GM18517 (cell line): Measurements from ENCODE around the gene MSH4.
"Not testable (repeated sequence)": the region's sequence is repeated elsewhere in the genome, so short reads cannot be mapped to it uniquely, and the experiment has no call there.

Experiments used
- ATAC-seq: cut with Tn5 transposase; IDR thresholded peaks from one replicate; pipeline ENCODE4 v1.9.1; 2021; ENCODE audit warnings: mild to moderate bottlenecking, moderate library complexity; ENCODE audit not compliant: unreplicated experiment

The MSH4 gene

DNA sequence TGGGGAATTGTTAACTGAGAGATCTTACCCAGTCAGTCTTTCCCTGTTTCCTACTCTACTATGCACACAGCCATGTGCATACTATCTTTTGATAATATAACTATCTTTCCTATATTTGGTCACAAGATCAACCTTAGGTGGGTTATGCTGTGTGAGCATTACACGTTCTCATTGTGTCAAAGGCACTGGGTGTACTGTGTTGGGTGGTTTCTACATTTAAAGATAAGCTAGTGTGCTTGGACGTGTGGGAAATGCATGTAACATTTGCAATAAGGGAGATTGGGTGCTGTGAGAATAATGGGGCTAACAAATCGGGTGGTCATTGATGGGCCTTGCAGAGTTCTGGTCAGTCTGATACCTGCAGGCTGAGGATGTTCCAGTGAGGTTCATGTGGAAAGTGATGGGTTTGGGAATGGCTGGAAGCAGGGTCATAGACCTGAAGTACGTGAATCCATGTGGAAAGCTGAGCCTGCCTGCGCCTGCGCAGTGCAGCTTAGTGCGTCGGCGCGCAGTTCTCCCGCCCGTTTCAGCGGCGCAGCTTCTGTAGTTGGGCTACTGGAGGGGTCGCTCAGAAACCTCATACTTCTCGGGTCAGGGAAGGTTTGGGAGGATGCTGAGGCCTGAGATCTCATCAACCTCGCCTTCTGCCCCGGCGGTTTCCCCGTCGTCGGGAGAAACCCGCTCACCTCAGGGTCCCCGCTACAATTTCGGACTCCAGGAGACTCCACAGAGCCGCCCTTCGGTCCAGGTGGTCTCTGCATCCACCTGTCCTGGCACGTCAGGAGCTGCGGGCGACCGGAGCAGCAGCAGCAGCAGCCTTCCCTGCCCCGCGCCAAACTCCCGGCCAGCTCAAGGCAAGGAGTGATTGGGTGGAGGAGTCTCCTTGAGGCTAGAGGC lies at the start of gene MSH4:
TSS of gene MSH4 (plus strand) at position 507 of the 897 bp plus-strand sequence. CDS start at position 611, 104 bp downstream.
- no peak for ATAC-seq

DNA sequence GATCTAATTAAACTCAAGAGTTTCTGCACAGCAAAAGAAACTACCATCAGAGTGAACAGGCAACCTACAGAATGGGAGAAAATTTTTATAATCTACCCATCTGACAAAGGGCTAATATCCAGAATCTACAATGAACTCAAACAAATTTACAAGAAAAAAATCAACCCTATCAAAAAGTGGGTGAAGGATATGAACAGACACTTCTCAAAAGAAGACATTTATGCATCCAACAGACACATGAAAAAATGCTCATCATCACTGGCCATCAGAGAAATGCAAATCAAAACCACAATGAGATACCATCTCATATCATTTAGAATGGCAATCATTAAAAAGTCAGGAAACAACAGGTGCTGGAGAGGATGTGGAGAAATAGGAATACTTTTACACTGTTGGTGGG lies 39.5 kb upstream of the MSH4 start:
- not testable (repeated sequence) for ATAC-seq

DNA sequence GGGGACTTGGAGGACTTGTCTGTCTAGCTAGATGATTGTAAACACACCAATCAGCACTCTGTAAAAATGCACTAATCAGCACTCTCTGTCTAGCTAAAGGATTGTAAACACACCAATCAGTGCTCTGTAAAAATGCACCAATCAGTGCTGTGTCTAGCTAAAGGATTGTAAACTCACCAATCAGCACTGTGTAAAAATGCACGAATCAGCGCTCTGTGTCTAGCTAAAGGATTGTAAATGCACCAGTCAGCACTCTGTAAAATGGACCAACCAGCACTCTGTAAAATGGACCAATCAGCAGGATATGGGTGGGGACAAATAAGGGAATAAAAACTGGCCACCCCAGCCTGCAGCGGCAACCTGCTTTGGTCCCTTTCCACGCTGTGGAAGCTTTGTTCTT lies 38.1 kb upstream of the MSH4 start:
- not testable (repeated sequence) for ATAC-seq

DNA sequence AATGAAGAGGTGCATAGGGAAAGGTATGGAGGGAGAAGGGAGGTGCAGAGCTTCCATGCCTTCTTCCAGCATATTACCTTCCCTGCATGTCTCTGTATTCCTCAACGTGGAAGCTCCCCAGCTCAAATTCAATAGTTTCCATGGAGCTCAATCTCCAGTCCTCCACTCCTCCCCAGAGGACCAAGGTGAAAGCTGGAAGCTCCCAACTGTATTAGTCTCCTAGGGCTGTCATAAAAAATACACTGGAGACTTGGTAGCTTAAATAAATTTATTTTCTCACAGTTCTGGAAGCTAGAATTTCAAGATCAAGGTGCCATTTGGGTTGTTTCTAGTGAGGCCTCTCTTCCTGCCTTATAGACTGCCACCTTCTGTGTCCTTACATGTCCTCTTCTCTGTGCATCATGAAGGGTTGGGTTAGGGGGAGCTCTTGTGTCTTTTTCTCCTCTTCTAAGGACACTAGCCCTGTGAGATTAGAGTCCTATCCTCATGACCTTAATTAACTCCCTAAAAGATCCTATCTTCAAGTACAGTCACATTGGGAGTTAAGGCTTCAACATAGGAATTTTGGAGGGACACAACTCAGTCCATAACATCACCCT lies 32.5 kb upstream of the MSH4 start:
- no peak for ATAC-seq

DNA sequence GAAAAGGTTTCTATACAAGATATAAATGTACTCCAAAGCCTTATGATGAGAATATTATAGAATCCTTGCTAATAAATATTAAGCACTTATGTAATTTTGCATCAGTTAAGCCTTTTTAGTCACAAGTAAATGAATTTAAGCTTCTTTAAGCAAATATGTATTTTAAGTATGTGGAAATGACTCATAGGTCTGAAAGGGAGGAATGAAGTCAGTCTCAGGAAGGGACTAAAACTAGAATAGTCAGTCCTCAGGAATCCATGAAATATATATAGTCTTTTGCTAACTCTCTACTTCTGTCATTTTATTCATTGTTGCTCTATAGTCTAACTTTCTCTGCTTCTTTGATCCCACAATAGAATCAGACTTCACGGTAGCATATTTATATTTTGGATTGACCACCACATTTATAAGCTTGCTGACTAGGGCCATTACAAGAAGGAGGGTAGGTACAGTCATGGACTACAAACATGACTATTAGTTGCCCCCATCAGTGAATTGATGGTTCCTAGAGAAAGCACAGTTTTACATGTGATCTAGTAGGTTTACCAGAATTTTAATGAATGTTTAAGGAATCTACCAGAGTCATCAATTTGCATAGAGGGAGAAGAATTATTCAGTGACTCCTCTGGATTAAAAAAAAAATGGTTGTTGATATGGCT lies 30.9 kb upstream of the MSH4 start:
- no peak for ATAC-seq

DNA sequence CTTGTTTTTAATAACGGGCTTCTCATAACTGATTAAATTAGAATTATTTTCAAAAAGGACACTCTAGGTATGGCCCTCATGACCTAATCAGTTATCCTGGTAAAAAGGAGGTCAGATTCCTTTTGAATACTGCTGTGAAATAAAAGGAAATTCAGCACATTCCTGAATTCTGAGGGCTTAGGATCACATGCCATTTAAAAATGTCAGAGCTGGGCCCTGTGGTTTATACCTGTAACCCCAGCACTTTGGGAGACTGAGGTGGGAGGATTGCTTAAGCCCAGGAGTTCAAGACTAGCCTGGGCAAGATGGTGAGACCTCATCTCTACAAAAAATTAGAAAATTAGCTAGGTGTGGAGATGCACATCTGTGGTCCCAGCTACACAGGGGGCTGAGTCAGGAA lies 28.7 kb upstream of the MSH4 start:
- no peak for ATAC-seq

DNA sequence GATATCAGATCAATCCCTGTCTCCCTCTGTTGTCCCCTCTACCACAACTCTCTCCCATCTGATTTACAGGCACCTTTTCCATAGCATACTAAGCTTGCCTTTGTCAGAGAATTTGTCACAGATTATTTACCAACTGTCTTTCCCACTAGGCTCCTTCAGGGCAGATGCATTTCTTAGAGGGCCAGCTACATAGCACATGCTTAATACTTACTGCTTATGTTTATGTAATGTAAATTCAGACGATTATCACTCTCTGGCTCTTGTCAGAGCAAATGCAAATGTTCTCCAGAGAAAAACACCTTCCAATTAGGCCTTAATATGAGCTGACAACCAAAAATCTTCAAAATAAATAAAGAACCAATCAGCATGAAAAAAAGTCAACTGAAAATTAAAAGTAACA lies 25.9 kb upstream of the MSH4 start:
- ATAC-seq, result no peak

DNA sequence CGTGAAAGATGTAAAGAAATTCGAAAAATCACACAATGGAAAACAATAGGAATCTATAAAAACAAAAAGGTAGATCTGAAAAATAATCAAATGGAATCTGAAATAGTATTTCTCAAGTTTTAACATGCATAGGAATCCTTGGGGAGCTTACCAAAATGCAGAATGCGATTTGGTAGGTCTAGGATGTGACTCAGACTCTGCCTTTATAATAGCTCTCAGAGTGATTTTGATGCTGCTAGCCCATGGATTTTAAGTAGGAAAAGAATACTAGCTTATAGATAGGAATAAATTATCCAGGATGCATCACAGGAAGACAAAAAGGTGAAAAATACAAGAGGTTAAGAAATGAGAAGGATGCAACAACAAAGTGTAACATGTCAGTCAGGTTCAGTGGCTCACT lies 24.7 kb upstream of the MSH4 start:
- ATAC-seq, result no peak

DNA sequence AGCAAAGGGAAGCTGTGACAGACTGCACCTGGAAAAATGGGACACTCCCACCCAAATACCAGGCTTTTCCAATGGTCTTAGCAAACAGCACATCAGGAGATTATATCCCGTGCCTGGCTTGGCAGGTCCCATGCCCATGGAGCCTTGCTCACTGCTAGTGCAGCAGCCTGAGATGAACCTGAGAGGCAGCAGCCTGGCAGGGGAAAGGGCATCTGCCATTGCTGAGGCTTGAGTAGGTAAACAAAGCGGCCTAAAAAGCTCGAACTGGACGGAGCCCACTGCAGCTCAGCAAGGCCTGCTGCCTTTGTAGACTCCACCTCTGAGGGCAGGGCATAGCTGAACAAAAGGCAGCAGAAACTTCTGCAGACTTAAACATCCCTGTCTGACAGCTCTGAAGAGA lies 18.9 kb upstream of the MSH4 start:
- ATAC-seq, result not testable (repeated sequence)

DNA sequence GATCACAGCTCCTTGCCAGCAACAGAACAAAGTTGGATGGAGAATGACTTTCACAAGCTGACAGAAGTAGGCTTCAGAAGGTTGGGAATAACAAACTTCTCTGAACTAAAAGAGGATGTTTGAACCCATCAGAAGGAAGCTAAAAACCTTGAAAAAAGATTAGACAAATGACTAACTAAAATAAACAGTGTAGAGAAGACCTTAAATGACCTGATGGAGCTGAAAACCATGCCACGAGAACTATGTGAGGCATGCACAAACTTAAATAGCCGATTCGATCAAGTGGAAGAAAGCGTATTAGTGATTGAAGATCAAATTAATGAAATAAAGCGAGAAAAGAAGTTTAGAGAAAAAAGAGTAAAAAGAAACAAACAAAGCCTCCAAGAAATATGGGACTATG lies 18.0 kb upstream of the MSH4 start:
- ATAC-seq, result not testable (repeated sequence)

DNA sequence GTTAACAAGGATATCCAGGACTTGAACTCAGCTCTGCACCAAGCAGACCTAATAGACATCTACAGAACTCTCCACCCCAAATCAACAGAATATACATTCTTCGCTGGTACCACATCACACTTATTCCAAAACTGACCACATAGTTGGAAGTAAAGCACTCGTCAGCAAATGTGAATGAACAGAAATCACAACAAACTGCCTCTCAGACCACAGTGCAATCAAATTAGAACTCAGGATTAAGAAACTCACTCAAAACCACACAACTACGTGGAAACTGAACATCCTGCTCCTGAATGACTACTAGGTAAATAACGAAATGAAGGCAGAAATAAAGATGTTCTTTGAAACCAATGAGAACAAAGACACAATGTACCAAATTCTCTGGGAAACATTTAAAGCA lies 16.5 kb upstream of the MSH4 start:
- not testable (repeated sequence) for ATAC-seq

DNA sequence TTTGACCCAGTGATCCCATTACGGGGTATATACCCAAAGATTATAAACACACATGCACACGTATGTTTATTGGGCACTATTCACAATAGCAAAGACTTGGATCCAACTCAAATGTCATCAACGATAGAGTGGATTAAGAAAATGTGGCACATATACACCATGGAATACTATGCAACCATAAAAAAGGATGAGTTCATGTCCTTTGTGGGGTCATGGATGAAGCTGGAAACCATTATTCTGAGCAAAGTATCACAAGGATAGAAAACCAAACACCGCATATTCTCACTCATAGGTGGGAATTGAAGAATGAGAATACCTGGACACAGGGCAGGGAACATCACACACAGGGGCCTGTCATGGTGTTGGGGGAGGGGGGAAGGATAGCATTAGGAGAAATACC lies 12.8 kb upstream of the MSH4 start:
- not testable (repeated sequence) for ATAC-seq

DNA sequence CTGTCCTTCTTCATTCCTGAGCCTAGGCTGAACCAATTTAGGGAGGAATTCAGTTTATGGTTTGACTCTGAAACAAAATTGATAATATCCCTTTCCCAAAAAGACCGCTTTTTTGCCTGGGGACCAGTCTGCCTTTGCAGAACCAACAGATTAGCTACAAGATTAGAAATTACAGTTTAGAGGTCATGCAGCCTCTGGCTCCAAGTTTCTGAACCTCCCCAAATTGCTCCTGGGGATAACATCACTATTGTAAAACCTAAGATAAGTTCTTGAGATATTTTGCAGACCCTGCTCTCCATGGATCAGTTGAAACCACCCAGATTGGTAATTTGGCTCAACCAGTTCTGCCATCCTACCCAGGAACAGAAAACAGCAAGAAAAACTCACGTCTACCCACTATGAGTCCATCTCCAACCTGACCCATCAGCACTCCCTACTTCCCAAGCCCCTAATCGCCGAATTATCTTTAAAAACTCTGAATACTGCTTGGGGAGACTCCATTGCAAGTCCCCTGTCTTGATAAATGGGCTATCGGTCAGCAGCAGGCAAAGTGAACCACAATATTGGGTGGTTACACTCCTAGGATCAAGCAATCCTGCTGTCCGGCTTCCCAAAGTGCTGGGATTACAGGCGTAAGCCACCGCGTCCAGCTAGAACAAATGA lies 11.2 kb upstream of the MSH4 start:
- peak; percentile 25 for ATAC-seq

DNA sequence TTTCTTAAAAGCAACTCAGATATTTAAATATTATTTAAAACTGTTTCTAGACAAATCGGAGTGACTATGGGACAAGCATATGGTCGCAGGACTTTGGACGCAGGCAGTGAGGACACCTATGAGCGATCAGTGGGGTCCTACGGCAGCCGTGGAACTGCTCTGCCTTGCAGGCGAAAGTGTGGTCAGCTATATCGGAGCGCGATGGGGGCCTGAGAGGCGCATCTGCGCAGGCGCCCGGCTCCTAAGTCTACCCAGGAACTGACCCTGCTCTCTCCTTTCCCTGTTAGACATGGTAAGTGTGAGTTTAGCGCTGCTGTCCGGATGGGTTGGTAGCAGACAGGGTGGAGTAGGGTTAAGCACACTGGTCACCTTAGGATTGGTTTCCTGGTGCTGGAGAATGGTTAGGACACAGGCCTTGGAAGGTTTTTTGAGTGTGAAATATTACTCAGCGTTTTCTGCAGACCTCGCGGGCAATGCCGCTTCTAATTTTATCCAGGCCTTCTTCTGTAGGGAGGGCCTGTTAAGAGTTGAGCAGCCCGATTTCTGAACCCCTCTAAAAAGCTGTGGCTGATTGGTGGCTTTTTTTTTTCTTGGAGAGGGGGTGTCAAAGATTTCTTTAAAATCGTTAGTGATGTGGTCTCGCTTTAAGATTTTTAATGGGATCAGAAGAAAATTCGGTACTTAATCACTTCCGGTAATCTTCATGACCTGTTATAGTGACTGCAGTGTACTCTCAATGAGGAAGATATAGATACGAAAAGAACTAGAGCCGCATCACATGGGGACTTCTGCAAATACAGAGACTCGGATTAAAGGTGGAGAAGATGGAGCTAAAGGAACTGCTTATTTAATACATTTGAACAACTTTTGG lies 10.5 kb upstream of the MSH4 start, which contains the start of gene RABGGTB:
TSS of gene RABGGTB (plus strand) at position 274 of the 871 bp plus-strand sequence. CDS start at position 290, 16 bp downstream.
- ATAC-seq, result peak; percentile 70

DNA sequence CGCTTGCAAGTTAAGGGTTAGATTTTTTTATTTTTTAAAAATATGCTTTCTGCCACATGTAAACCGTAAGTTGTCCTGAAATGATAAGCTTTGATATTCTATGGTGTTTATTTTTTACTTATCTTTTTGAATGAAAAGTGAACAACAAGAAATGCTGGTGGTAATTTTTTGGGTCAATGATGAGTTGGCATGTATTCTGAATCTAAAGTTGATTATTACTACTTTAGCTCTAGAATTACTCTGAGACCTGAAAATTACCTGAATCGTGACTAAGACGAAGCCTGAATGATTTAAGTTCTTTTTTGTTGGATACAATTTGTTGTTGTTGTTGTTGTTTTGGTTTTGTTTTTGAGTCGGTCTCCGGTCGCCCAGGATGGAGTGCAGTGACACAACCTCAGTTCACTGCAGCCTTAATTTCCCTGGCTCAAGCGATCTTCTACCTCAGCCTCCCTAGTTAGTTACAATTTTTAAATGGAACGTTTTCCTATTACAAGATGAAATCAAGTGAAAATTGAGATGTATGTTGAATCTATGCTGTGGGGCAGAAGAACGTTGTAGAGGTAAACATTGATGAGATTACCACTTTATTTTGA lies 9.7 kb upstream of the MSH4 start:
- ATAC-seq, result no peak

DNA sequence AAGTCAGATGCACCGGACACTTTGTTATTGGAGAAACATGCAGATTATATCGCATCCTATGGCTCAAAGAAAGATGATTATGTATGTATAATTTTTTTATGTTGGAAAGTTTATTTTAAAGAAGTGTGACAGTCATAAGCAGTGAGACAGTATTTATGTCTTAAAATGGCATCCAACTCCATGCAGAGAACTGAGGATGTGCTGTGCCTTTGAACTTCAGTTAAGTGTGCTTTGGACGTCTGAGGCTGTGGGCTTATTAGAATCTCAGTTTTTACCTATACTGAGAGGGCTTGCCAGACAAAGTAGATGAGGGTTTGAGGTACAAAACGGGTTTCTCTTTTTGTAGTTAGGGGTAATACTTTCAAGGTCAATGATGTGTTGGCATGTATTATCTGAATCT lies 9.2 kb upstream of the MSH4 start:
- ATAC-seq, result no peak

DNA sequence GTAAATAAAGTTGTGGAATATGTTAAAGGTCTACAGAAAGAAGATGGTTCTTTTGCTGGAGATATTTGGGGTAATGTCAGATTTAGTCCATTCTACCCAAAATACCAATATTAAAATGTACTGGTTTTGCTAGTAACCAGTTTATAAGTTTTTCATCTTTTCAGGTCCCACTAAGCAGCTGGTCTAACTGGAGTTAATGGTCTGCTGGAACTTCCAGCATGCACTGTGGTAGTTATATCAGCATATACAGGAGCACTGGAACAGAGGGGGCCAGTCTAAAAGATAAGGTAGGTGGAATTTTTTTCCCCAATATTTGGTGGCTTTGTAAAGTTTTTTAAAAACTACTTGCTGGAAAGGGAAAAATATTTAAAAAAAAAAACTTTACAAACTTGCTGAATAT lies 6.7 kb upstream of the MSH4 start:
- ATAC-seq, result no peak

DNA sequence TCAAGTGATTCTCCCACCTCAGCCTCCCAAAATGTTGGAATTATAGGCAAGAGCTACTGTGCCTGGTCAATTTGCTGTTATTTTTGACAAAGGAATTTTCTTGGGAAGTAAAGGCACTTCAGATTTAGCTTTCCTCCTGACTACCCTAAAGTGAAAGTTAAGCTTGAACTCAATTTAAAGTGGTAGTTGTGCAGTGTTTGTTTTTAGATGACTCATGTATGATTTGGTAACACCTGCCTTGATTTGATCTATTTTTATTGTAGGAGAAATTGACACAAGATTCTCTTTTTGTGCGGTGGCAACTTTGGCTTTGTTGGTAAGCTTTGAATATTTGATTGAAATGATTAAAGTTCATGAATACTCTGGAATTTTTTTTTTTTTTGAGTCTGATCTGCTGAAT lies 5.7 kb upstream of the MSH4 start:
- ATAC-seq, result no peak

DNA sequence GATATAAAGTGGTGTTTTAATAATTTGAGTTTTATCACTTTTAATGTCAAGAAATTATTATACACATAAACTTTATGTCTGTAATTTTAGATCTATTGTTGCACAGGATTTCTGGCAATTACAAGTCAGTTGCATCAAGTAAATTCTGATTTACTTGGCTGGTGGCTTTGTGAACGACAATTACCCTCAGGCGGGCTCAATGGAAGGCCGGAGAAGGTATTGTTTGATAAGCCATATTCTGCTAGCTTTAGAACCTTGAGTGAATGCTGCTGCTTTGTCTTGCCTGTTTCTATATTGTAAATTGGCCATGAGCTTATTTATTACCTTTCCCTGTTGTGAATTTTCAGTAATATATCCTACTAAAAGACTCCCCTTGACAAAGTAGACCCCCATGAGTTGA lies 4.6 kb upstream of the MSH4 start:
- ATAC-seq, result no peak

DNA sequence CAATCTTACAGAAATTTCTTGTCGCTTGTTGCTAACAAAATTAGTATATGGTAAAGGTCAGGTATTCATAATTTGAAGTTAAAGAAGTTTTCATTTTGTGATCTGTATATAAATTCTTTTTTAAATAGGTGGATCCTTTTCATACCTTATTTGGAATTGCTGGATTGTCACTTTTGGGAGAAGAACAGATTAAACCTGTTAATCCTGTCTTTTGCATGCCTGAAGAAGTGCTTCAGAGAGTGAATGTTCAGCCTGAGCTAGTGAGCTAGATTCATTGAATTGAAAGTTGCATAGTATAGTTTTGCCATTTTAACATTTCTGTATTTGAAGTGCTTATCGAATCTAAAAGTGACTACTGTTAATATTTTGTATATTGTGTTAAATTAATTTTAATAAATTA lies 2.3 kb upstream of the MSH4 start:
- ATAC-seq, result no peak
